ENCODE data around the gene SERPINB3. TPM values are rescaled to one million over a fixed set of nuclear protein-coding genes. Genes with fewer than 3 reads are reported as not detected.
"Not testable (repeated sequence)": the region's sequence is repeated elsewhere in the genome, so short reads cannot be mapped to it uniquely, and the experiment has no call there.

SERPINB3 gene
- total RNA-seq, 1 donor from 2014 or later, result not detected

- intact Hi-C loops (cut with DNase I); DNase-seq (ENCODE audit: missing footprints); ATAC-seq: not testable (repeated sequence)
Measured at GRCh38 chr18:63658920-63659319, 2.8 kb downstream of the SERPINB3 start.

DNA sequence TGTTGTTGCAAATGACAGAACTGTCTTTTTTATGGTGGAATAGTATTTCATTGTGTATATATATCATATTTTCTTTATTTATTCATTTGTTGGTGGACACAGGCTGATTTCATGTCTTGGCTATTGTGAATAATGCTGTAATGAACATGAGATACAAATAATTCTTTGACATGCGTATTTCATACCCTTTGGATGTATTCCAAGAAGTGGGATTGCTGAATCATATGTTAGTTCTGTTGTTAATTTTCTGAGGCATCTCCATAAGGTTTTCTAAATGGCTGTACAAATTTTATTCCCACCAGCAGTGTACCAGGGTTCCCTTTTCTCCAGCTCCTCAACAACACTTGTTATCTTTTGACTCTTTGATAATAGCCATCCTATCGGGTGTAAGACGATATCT lies 11.4 kb downstream of the SERPINB3 start:
- DNase-seq (ENCODE audit: missing footprints); ATAC-seq; intact Hi-C loops (cut with DNase I): not testable (repeated sequence)

DNA sequence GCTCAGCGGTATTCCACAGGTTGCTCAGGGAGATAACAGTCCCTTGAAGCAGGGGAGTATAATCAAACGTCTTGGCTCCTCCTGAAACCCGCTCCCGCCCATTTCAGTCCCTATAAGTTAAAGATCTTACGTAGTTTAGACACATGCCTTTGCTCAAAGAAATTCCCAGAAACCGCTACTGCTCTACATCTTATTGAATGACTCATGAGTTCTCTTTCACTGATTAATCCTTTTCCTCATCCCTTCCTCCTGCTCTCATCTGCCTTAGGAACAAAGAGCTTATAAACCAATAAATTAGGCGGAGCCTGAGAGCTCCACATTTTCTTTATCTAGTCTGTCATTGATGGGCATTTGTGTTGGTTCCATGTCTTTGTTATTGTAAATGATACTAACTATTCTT lies 13.5 kb downstream of the SERPINB3 start:
- ATAC-seq (no peak), DNase-seq (ENCODE audit: missing footprints) (no peak)
- intact Hi-C loops (cut with DNase I), result no loop called here

GRCh38 chr18:63646936-63647335 lies 14.8 kb downstream of the SERPINB3 start:
- intact Hi-C loops (cut with DNase I), result no loop called here
- ATAC-seq (no peak), DNase-seq (ENCODE audit: missing footprints) (no peak)

- ATAC-seq; DNase-seq (ENCODE audit: missing footprints); intact Hi-C loops (cut with DNase I): not testable (repeated sequence)
Measured at GRCh38 chr18:63644694-63645093, 17.0 kb downstream of the SERPINB3 start.

GRCh38 chr18:63644142-63644541 lies 17.6 kb downstream of the SERPINB3 start, which contains the start of gene SERPINB4:
Gene SERPINB4, minus strand, starts transcription at chr18:63644256. Its CDS starts 679 bp downstream, at chr18:63643577.
- intact Hi-C loops (cut with DNase I); ATAC-seq; DNase-seq (ENCODE audit: missing footprints): not testable (repeated sequence)

- intact Hi-C loops (cut with DNase I); DNase-seq (ENCODE audit: missing footprints); ATAC-seq: not testable (repeated sequence)
Measured at GRCh38 chr18:63642668-63643356, 18.9 kb downstream of the SERPINB3 start.

DNA sequence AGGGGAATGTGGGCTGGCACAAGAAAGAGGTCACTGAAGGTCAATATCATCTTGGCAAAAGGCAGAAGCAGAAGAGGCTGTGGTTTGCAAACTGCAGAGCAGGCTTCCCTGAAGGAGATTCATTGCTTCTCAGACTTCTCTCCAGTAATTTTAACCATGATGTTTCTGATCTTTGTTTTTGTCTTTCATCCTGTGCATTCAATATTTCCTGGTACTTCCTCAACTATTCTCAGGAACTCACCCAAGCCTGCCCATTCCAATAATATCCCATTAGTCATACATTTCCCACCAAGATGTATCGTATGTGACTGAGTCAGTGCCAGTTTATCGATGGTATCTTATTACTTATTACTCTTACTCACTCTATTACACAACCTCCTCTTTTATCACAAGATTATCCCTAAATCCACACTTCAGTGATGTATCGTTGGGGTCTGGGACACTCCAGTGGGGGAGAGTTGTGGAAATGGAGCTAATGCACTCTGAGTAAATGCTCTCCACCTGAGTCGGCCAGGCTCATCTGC lies 20.5 kb downstream of the SERPINB3 start:
- intact Hi-C loops (cut with DNase I); ATAC-seq: not testable (repeated sequence)

DNA sequence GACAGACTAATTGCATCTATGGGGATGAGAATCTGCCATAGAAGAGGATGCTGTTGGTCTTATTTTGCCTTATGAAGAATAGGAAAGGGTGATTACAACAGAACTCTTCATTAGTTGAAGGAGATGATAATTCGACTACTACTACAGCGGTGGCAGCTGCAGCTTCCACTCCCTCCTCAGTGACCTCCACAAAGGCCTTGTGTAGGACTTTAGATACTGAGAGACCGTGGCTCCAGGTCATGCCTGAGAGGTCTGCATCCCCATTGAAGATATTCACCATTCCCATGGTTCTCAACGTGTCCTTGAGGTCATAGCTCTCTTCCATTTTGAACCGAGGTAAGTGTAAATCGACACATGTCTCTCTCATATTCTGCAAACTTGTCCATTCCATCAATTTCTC lies 24.0 kb downstream of the SERPINB3 start:
- peak; percentile 53 for DNase-seq (ENCODE audit: missing footprints)
- intact Hi-C loops (cut with DNase I), result no loop called here
- ATAC-seq, result no peak

More for the DNA sequence above, 20.5 kb downstream of the SERPINB3 start:
- not testable (repeated sequence) for DNase-seq (ENCODE audit: missing footprints)

GRCh38 chr18:63627819-63628218 lies 33.9 kb downstream of the SERPINB3 start:
- no peak for ATAC-seq
- no peak for DNase-seq (ENCODE audit: missing footprints)
- intact Hi-C loops (cut with DNase I), result no loop called here

DNA sequence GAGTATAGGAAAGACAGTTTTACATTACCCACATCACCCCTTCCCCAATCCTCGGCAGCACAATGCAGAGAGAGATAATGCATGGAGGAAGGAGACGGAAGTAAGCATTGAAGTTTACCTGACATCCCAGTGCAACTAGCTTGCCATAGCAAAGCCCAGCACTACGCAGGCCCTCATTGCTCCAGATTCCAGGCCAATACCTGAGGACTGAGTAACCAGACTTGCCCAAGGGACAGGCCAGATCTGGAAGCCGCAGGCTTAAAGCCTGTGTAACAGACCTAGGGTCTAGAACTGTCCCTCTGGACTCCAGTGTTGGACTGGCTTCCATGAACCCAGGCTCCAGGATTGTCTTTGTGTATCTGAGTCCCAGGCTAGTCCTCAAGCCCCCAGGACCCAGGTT lies 35.3 kb downstream of the SERPINB3 start:
- intact Hi-C loops (cut with DNase I), result no loop called here
- ATAC-seq, result no peak

DNA sequence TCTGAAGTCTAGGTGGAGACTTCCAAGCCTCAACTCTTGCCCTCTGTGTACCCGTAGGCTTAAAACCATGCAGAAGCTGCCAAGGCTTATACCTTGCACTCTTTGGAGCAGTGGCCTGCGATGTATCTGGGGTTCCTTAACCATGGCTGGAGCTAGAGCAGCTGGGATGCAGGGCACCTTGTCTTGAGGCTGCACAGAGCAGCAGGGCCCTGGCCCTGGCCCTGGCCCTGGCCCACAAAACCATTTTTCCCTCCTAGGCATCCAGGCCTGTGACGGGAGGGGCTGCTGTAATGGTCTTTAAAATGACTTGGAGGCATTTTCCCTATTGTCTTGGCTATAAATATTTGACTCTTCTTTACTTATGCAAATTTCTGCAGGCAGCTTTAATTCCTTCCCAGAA lies 36.8 kb downstream of the SERPINB3 start:
- intact Hi-C loops (cut with DNase I), result no loop called here
- no peak for ATAC-seq
- no peak for DNase-seq (ENCODE audit: missing footprints)

More for the DNA sequence above, 35.3 kb downstream of the SERPINB3 start:
- DNase-seq (ENCODE audit: missing footprints), result peak; percentile 22

DNA sequence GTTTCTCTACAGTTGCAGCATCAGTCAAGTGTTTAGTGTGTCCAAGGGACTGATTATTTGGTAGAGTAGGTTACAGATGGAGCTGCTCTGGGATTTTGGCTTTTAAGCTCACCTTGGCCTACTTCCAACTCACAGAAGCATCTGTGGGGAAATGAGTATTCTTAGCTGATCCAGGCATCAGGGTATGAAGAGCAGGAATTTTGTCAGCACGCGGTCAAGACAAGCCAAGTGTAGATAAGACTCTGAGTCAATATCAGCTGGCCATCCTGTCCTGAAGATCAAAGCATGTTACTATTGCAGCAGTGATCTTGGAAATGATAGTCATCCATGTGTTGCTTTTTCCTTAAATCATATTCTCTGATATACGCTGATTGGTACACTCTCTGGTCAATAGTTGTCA lies 42.0 kb downstream of the SERPINB3 start:
- DNase-seq (ENCODE audit: missing footprints) (no peak), ATAC-seq (no peak)
- intact Hi-C loops (cut with DNase I), result no loop called here

- DNase-seq (ENCODE audit: missing footprints) (no peak), ATAC-seq (no peak)
- intact Hi-C loops (cut with DNase I), result no loop called here
Measured at GRCh38 chr18:63617915-63618234, 43.8 kb downstream of the SERPINB3 start.

DNA sequence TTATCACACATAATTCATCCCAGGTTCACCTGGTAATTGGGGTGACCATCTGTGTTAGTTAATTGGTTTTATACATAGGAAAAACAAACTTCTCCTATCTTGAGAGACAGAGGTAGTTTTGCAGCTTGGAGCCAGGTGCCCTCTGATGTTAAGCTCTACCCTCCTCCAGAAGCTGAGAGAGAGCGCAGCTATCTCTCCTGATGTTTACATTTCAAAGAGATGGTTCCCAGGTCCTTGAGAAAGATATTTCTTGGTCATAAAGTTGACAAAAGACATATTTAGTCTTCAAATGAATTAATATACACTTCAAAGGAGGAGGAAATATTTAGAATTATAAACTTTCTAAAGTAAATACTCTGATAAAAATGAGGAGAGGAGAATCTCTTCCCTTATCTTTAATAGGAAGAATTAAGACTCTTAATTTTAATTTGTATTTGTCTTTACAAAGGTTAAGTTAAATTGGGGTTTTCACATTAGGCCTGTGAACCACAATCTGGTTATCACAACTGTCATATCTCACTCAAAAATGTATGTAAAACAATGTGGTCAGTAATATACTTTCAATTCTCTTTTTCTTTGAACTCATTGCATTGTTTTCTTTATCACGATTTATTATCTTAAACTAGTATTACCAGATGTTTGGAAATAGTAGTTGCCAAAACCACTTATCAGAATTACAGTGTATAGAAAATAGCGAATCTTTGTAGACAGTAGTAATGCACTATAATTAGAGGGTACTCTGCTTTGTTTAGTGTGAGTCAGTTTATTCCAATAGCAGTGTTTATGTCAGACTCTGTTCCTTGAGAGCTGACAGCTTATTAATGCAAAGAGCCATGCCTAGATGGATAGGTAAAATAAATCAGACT lies 44.4 kb downstream of the SERPINB3 start:
- intact Hi-C loops (cut with DNase I), result no loop called here
- DNase-seq (ENCODE audit: missing footprints), result no peak
- no peak for ATAC-seq

DNA sequence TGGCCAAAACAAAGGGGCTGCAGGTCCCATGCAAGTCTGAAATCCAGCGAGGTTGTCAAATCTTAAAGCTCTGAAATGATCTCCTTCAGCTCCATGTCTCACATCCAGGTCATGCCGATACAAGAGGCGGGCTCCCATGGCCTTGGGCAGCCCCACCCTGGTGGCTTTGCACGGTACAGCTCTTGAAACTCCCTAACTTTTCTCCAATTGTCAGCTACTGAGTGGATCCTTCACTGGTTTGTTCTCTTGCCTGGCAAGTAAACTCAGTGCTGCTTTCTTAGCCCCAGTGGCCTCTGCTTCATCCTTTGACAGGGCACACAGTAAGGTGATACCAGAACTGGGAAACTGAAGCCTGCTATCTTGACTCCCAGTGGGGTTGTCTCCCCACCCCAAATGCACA lies 48.3 kb downstream of the SERPINB3 start:
- DNase-seq (ENCODE audit: missing footprints), result no peak
- ATAC-seq, result no peak
- intact Hi-C loops (cut with DNase I), result no loop called here

GRCh38 chr18:63606526-63606925 lies 55.2 kb downstream of the SERPINB3 start:
- ATAC-seq (no peak), DNase-seq (ENCODE audit: missing footprints) (no peak)
- intact Hi-C loops (cut with DNase I), result no loop called here
